GM12874 (cell line): ENCODE results near the gene RUNDC3A.

Experiments
- TF ChIP-seq, protein P1 (sequence below): IDR thresholded peaks from 2 replicates; pipeline ENCODE4 v1.5.1; 2011; ENCODE audit warnings: low read depth, mild to moderate bottlenecking, control low read depth, low read length, moderate library complexity; ENCODE audit not compliant: insufficient read depth

The RUNDC3A gene

DNA sequence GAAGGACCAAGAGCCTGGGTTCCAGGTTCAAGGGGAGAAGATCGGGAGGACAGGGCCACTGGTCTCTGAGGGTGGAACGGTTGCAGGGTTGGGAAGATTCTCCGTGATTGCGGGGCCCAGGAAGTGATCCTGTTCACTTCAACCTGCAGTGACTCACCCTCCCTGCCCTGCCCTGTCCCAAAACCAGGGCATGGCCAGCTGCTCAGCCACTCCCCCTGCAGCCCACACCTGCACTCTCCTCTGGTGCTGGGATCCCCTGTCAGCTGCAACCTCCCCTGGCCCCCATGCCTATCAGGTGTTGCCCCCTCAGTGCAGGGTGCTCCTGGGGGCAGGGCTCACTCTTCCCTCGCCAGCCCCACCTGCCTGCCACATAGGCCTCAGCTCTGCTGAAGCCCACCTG is 1.1 kb downstream of the RUNDC3A start:
- TF ChIP-seq, protein P1, sequence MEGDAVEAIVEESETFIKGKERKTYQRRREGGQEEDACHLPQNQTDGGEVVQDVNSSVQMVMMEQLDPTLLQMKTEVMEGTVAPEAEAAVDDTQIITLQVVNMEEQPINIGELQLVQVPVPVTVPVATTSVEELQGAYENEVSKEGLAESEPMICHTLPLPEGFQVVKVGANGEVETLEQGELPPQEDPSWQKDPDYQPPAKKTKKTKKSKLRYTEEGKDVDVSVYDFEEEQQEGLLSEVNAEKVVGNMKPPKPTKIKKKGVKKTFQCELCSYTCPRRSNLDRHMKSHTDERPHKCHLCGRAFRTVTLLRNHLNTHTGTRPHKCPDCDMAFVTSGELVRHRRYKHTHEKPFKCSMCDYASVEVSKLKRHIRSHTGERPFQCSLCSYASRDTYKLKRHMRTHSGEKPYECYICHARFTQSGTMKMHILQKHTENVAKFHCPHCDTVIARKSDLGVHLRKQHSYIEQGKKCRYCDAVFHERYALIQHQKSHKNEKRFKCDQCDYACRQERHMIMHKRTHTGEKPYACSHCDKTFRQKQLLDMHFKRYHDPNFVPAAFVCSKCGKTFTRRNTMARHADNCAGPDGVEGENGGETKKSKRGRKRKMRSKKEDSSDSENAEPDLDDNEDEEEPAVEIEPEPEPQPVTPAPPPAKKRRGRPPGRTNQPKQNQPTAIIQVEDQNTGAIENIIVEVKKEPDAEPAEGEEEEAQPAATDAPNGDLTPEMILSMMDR = no peak

DNA sequence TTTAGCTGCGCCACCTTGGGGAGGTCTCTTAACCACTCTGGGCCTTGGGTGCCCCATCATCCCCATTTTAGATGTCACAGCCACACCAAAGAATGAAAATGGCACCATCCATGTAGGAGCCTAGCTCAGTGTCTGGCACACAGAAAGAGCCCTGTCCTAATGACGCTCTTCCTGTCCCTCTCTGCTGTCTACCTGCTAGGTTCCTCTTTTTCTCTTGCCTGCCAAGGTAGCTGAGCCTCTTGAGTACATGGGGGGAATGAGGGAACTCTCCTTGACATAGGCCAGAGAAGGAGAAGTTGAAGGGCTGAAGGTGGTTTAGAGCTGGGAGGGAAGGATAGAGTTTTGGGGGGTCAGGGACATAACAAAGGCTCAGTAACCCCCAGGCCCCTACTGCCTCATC is 1.8 kb downstream of the RUNDC3A start:
- TF ChIP-seq, protein P1 = no peak

DNA sequence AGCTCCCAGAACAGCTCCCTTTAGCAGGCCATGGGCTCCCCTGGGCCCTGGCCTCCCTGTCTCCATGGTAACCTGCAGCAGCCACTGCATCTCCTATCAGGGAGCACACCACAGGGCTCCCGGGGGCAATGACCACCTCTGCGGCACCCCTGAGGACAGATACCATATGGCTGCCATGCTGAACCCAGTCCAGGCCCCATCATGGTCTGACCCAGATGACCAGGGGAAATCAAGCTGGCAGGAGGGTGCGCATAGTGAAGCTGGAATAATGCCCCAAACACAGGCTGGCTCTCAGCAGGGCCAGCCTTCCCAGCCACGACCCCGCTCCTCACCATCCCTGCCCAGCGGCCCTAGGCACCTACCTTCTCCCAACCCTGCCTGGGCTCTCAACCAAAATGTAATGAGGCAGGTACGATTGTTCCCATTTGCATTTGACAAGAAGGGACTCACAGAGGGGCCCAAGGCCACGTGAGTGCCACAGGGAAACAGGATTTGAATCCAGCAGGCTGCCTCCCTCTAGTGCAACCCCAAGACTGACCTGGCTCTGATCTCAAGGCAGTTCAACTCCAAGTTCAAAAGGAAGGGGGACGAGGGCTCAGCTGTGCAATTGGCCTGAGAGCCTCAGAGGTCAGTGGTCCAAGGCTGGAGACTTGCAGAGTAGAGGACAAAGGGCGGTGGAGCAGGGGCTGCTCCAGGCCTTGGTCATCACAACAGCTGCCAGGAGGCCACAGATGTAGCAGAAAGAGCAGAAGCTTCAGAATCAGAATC is 2.4 kb downstream of the RUNDC3A start:
- TF ChIP-seq, protein P1 = no peak

DNA sequence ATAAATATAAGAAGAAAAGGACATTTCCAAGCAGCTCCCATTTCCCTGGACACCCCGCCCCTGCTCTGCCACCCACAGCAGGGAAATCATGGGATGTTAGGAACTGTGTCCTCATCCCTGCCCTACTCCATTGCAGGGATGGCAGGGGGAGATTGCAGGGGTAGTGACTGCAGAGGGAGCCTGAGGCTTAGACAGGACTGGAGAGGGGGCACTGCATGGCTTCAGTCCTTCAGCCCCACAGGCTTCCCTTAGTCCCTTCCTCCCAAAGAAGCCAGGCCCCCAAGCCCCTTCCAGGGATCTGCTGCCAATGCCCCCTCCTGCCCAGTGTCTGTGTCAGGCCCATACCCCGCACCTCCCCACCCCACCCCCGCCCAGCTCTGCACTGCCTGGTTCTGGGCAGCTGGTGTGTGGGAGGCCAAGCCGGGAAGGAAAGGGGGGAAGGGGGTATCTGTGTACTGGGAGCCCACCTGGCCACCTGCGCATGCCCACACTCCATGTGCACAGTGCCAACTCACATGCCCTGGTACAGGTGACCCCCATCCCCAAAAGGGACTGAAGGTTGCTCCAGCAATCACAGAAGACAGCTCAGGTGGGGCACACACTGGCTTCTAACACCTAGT is 3.3 kb downstream of the RUNDC3A start:
- TF ChIP-seq, protein P1 = no peak

DNA sequence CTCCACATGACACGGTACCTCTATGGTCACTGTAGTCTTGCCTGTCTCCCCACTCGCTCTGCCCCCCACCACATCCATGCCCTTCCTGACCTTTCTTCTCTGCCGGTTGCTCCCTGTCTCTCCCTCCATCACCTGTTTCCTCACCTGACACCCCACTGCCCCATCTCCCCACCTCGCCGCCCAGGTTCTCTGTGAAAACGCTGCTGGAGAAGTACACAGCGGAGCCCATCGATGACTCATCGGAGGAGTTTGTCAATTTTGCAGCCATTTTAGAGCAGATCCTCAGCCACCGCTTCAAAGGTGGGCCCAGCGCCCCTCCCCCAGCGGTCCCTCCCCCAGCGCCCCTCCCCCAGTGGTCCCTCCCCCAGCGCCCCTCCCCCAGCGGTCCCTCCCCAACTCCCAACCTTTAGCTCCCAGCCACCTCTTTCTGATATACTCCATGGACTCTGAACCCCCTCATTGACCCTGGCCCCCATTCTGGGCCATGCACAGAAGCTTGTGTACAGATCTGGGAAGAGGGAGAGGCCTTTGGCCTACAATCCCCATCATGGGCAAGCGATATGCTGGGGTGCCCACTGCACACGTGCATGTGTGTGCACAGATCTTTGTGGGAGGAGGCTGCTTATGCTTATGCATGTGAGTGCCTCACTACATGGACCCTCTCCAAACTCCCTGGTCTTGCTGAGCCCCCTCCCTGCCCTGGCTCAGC is 4.1 kb downstream of the RUNDC3A start:
- TF ChIP-seq, protein P1 = no peak

DNA sequence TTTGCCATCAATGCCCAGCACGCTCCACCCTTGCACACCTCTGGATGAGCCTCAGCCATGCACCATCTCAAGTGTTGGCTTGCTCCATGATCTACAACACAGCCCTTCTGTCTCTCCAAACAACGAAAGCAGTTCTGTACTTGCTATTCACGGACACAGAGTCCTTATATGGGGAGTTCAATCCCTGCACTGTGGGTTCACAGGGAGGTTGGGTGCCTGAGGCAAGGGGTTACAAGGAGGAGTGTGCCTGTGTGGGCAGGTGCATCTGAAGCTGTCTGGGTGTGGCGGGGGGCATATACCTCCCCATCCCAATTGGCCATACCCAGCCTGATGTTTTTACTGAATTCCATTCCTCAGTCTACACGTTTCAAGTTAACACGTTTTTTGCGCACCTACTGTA is 5.6 kb downstream of the RUNDC3A start:
- TF ChIP-seq, protein P1 = no peak

GRCh38 chr17:44314524-44314868 is 6.1 kb downstream of the RUNDC3A start:
- TF ChIP-seq, protein P1 = no peak
